Mucosa of stomach (tissue), 1 donor: ENCODE data around the gene BDH1.
"Not testable (repeated sequence)": the region's sequence is repeated elsewhere in the genome, so short reads cannot be mapped to it uniquely, and the experiment has no call there.

ENCODE experiments used
- H3K27me3 ChIP-seq: one replicate; pipeline ENCODE4 v1.7.0; 2013; ENCODE audit warnings: mild to moderate bottlenecking, low read length; ENCODE audit not compliant: control insufficient read depth, insufficient read depth
- H3K36me3 ChIP-seq: one replicate; pipeline ENCODE4 v1.7.0; 2013; ENCODE audit warnings: low read length; ENCODE audit not compliant: control insufficient read depth, insufficient read depth
- H3K4me1 ChIP-seq: one replicate; pipeline ENCODE4 v1.7.0; 2013; ENCODE audit warnings: mild to moderate bottlenecking, low read length; ENCODE audit not compliant: control insufficient read depth, insufficient read depth
- H3K4me3 ChIP-seq: one replicate; pipeline ENCODE4 v1.7.0; 2013; ENCODE audit warnings: low read length
- H3K9ac ChIP-seq: one replicate; pipeline ENCODE4 v1.7.0; 2013; ENCODE audit warnings: mild to moderate bottlenecking, low read length, moderate library complexity
- H3K9me3 ChIP-seq: one replicate; pipeline ENCODE4 v1.7.0; 2013; ENCODE audit warnings: mild to moderate bottlenecking, low read length, moderate library complexity; ENCODE audit not compliant: control insufficient read depth
- donor health status: Pancreatic carcinoma.

The BDH1 gene

GRCh38 chr3:197521277-197522182 is 34.2 kb downstream of the BDH1 start:
- H3K27me3 ChIP-seq, result no peaks in the 10 kb centered on the region
- H3K9me3 ChIP-seq, result no peaks in the 10 kb centered on the region
- H3K9ac ChIP-seq, result peak overlapping the region; percentile 64
- H3K36me3 ChIP-seq, result no peaks in the 10 kb centered on the region
- H3K4me1 ChIP-seq, result peaks cover 37% of the 10 kb centered on the region
- no peak overlapping the region for H3K4me3 ChIP-seq

GRCh38 chr3:197520311-197521276 is 35.2 kb downstream of the BDH1 start:
- no peaks in the 10 kb centered on the region for H3K9me3 ChIP-seq
- H3K9ac ChIP-seq, result peak overlapping the region; percentile 64
- H3K27me3 ChIP-seq, result no peaks in the 10 kb centered on the region
- no peaks in the 10 kb centered on the region for H3K36me3 ChIP-seq
- peaks cover 43% of the 10 kb centered on the region for H3K4me1 ChIP-seq
- no peak overlapping the region for H3K4me3 ChIP-seq

- H3K36me3 ChIP-seq, result no peaks in the 10 kb centered on the region
- peaks cover 48% of the 10 kb centered on the region for H3K4me1 ChIP-seq
- H3K4me3 ChIP-seq, result no peak overlapping the region
- no peaks in the 10 kb centered on the region for H3K27me3 ChIP-seq
- peak overlapping the region; percentile 64 for H3K9ac ChIP-seq
- no peaks in the 10 kb centered on the region for H3K9me3 ChIP-seq
Measured at GRCh38 chr3:197519801-197520211, 36.0 kb downstream of the BDH1 start.

- Histone ChIP-seq H3K4me3 (no peak overlapping the region), H3K9ac (no peak overlapping the region), H3K4me1 (peaks cover 57% of the 10 kb centered on the region), H3K36me3 (no peaks in the 10 kb centered on the region), H3K27me3 (no peaks in the 10 kb centered on the region), H3K9me3 (no peaks in the 10 kb centered on the region)
Measured at GRCh38 chr3:197518881-197519421, 36.8 kb downstream of the BDH1 start.

GRCh38 chr3:197517922-197518683 is 37.7 kb downstream of the BDH1 start:
- H3K36me3 ChIP-seq, H3K9me3 ChIP-seq, H3K9ac ChIP-seq, H3K27me3 ChIP-seq, H3K4me3 ChIP-seq: not testable (repeated sequence)
- peaks cover 65% of the 10 kb centered on the region for H3K4me1 ChIP-seq

- H3K4me1 ChIP-seq, result peaks cover 68% of the 10 kb centered on the region
- not testable (repeated sequence) for H3K27me3 ChIP-seq, H3K4me3 ChIP-seq, H3K9ac ChIP-seq, H3K9me3 ChIP-seq, H3K36me3 ChIP-seq
Measured at GRCh38 chr3:197516890-197517606, 38.7 kb downstream of the BDH1 start.

- H3K4me3 ChIP-seq, result no peak overlapping the region
Measured at GRCh38 chr3:197516517-197516889, 39.3 kb downstream of the BDH1 start.

GRCh38 chr3:197514786-197515355 is 40.9 kb downstream of the BDH1 start:
- H3K27me3 ChIP-seq, result no peaks in the 10 kb centered on the region
- no peaks in the 10 kb centered on the region for H3K36me3 ChIP-seq
- no peak overlapping the region for H3K4me3 ChIP-seq
- H3K4me1 ChIP-seq, result peaks cover 53% of the 10 kb centered on the region
- no peaks in the 10 kb centered on the region for H3K9me3 ChIP-seq
- no peak overlapping the region for H3K9ac ChIP-seq

More at GRCh38 chr3:197516517-197516889, 39.3 kb downstream of the BDH1 start:
- Histone ChIP-seq H3K36me3 (no peaks in the 10 kb centered on the region), H3K27me3 (no peaks in the 10 kb centered on the region), H3K9ac (no peak overlapping the region), H3K4me1 (peaks cover 62% of the 10 kb centered on the region), H3K9me3 (no peaks in the 10 kb centered on the region)

- no peak overlapping the region for H3K4me3 ChIP-seq
- no peak overlapping the region for H3K9ac ChIP-seq
- H3K9me3 ChIP-seq, result no peaks in the 10 kb centered on the region
- H3K4me1 ChIP-seq, result peaks cover 57% of the 10 kb centered on the region
- H3K27me3 ChIP-seq, result no peaks in the 10 kb centered on the region
- no peaks in the 10 kb centered on the region for H3K36me3 ChIP-seq
Measured at GRCh38 chr3:197513953-197514785, 41.6 kb downstream of the BDH1 start.
